HG03342 (cell line): Measurements from ENCODE around the gene CTCFL.
"Not testable (repeated sequence)": the region's sequence is repeated elsewhere in the genome, so short reads cannot be mapped to it uniquely, and the experiment has no call there.

Experiments used
- ATAC-seq: cut with Tn5 transposase; IDR thresholded peaks from one replicate; pipeline ENCODE4 v1.9.1; 2021; ENCODE audit warnings: mild to moderate bottlenecking, moderate library complexity; ENCODE audit not compliant: unreplicated experiment

Gene CTCFL

DNA sequence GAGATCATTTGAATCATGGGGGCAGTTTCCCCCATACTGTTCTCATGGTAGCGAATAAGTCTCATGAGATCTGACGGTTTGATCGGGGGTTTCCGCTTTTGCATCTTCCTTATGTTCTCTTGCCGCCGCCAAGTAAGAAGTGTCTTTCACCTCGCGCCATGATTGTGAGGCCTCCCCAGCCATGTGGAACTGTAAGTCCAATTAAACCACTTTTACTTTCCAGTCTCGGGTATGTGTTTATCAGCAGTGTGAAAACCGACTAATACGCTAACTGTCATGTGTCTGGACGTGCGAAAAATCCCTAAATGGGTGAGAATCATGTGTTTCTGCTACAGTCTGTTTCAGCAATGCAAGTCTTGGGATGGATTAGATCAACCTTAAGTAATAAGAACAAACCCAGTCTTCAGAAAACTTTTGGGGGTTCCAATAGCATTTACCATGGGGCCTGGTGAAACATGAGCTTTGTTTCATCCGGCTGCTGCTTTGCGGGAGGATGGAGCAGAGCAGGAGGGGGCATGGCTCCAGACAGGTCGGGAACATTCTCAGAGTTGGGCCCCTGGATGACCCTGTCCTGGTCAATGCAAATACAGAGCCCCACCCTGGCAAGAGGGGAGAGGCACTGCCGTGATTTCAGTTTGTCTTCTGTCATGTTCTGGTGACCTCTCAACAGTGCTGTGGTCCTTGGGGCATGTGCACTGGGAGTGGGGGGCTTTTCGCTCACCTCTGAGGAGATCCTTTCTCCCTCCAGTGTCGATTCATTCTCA, 41.5 kb downstream of the CTCFL start:
- ATAC-seq, result no peak

- ATAC-seq, result no peak
These were observed 42.1 kb downstream of the CTCFL start for GRCh38 chr20:57482796-57483195.

GRCh38 chr20:57482148-57482547, 42.8 kb downstream of the CTCFL start:
- no peak for ATAC-seq

DNA sequence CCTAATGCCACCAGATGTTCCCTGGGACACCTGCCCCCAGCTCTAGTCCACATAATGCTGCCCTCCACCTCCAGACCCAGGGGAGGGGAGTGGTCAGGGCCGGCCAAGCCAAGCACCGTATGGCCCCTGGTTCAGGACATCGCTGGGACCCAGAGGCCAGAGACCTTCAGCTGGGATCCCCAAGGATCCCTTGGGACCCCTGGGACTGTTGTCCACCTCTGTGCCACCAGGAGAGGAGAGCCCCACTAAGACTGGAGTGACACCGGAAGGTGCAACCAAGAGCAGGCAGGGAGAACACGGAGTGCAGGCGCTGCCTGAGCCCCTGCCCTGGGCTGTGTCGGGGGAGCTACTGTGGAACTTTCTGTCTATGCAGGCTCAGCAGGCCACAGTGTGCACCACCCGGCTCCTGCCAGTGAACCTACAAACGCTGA, 43.6 kb downstream of the CTCFL start:
- ATAC-seq, result peak; percentile 20

- peak; percentile 60 for ATAC-seq
These were observed 44.3 kb downstream of the CTCFL start for GRCh38 chr20:57480444-57481160.

DNA sequence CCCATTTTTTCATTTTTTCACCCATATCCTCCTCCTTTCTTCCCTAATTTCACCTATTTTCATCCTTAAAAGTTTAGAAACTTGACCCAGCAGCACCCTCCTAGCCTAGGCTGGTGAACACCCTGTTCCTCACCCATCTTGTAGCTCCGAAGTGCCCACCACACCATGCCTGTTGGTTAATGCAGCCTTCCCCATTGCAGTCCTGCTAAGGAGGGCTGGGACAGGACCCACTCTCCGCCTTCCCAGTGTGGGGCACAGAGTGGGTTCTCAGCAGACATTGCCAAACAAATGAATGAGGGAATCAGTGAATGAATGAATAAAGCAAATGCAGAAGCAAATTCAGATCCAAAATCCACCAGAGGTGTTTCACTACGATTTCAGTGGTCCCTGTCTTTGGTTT, 45.7 kb downstream of the CTCFL start:
- no peak for ATAC-seq

DNA sequence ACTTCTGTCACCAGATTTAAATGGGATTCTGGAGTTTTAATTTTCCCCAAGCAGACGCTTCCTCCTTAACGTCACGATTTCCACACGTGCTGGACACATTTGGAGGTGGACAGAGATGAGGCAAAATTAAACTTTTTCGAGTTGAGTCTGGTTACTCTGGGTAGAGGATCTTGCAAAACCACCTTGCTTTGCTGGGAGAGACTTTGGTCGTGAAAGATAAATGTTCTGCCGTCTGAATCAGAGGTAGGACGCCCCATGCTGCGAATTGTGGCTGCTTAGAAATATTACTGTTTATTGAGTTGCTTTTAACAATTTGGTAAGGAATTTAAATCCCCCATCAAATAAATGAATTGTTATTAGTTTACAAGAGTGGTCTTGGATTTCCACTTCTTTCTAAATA, 46.8 kb downstream of the CTCFL start:
- no peak for ATAC-seq

GRCh38 chr20:57476641-57477461, 48.1 kb downstream of the CTCFL start:
- no peak for ATAC-seq

GRCh38 chr20:57476084-57476526, 48.8 kb downstream of the CTCFL start:
- ATAC-seq, result peak; percentile 40

- ATAC-seq, result peak; percentile 11
These were observed 49.4 kb downstream of the CTCFL start for GRCh38 chr20:57475388-57476083.

- ATAC-seq, result no peak
These were observed 50.1 kb downstream of the CTCFL start for GRCh38 chr20:57474816-57475215.

- no peak for ATAC-seq
These were observed 50.7 kb downstream of the CTCFL start for GRCh38 chr20:57474205-57474604.

- peak; percentile 54 for ATAC-seq
These were observed 51.5 kb downstream of the CTCFL start for GRCh38 chr20:57473246-57474048.

- ATAC-seq, result not testable (repeated sequence)
These were observed 52.5 kb downstream of the CTCFL start for GRCh38 chr20:57472474-57472873.

DNA sequence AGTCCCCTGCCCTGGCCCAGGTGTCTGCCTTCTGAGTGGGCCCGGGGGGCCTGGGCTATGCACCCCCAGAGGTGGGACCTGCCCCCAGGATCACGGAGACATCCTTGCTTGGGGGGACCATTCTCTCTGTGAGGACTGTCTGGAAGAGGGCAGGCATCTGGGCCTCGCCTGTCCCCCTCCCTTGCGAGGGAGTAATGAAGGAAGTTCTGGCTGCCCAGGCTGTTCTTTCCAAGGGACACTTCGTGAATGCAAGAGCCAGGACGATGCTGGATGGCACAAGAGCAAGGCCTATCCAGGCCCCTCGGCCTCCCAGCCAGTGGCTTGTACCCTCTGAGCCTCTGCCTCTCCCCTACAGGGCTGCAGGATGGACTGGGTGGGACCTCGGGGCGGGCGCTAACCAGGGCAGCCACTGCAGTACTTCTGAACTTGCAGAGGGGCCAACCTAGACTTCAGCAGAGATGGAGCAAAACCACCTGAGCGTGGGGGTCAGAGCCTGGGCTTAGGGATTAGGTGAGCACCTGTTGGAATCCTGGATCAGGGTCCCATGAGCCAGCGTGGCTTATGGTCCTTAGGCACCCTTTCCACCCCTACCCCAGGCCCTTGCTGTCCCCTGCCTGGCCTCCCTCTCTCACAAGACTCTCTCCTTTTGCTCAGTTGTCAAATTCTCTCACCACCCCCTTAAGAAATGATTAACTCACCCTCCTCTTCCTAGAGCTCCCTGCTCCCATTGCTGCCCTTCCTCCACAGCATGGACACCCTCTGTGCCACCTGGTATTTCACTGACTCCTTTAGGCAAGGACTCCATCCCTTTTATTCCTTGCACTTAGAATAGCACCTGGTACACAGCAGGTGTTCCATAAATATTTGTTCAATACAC, 53.2 kb downstream of the CTCFL start:
- no peak for ATAC-seq

- no peak for ATAC-seq
These were observed 54.1 kb downstream of the CTCFL start for GRCh38 chr20:57470666-57471495.

GRCh38 chr20:57470212-57470522, 54.8 kb downstream of the CTCFL start:
- ATAC-seq, result no peak
